GM23338 (cell line): ENCODE data around the gene USP49. TPM values are rescaled to one million over a fixed set of nuclear protein-coding genes. Genes with fewer than 3 reads are reported as not detected.

ENCODE experiments used
- ATAC-seq: fragments of 200-7000 bp; cut with Tn5 transposase; 3 replicates; pipeline ENCODE4 v1.9.1; 2020
- DNase-seq: peaks from one replicate; pipeline ENCODE4 v3.0.0-alpha.2; 2015; ENCODE audit warnings: low spot score
- H2AFZ ChIP-seq: fragments of 200-600 bp; sonication (generic); 2 replicates; pipeline ENCODE4 v1.8.0; 2016; ENCODE audit warnings: antibody characterized with exemption, mild to moderate bottlenecking, moderate library complexity
- H3F3A ChIP-seq: fragments of 200-600 bp; sonication (generic); replicated peaks from 2 replicates; pipeline ENCODE4 v1.8.0; 2017; ENCODE audit warnings: antibody characterized with exemption, mixed run types, low read depth
- H3K27ac ChIP-seq: fragments of 200-600 bp; sonication (generic); 2 replicates; pipeline ENCODE4 v1.6.1; 2016; ENCODE audit warnings: low read depth
- H3K27me3 ChIP-seq: fragments of 200-600 bp; sonication (generic); 2 replicates; pipeline ENCODE4 v1.8.0; 2016; ENCODE audit warnings: mild to moderate bottlenecking, mixed run types, moderate library complexity; ENCODE audit not compliant: insufficient read depth
- H3K36me3 ChIP-seq: fragments of 200-600 bp; sonication (generic); 2 replicates; pipeline ENCODE4 v1.8.0; 2016; ENCODE audit warnings: mild to moderate bottlenecking; ENCODE audit not compliant: insufficient read depth
- H3K4me1 ChIP-seq: fragments of 200-600 bp; sonication (generic); 2 replicates; pipeline ENCODE4 v1.8.0; 2016; ENCODE audit warnings: mild to moderate bottlenecking, moderate library complexity; ENCODE audit not compliant: insufficient read depth
- H3K4me2 ChIP-seq: fragments of 200-600 bp; sonication (generic); 2 replicates; pipeline ENCODE4 v1.7.1; 2017; ENCODE audit warnings: mixed run types
- H3K4me3 ChIP-seq: fragments of 200-600 bp; sonication (generic); 2 replicates; pipeline ENCODE4 v1.6.1; 2016; ENCODE audit warnings: mixed run types
- H3K79me2 ChIP-seq: fragments of 200-600 bp; sonication (generic); replicated peaks from 2 replicates; pipeline ENCODE4 v1.8.0; 2017; ENCODE audit warnings: mild to moderate bottlenecking; ENCODE audit not compliant: insufficient read depth
- H3K9me2 ChIP-seq: fragments of 200-600 bp; sonication (generic); 2 replicates; pipeline ENCODE4 v1.8.0; 2017; ENCODE audit not compliant: insufficient read depth
- H4K20me1 ChIP-seq: fragments of 200-600 bp; sonication (generic); replicated peaks from 2 replicates; pipeline ENCODE4 v1.8.0; 2017; ENCODE audit warnings: mild to moderate bottlenecking; ENCODE audit not compliant: insufficient read depth
- H3K27ac Mint-ChIP-seq: 2 replicates; pipeline ENCODE4 v1.8.0; 2020; ENCODE audit warnings: inconsistent platforms, mild to moderate bottlenecking, moderate library complexity, mixed read lengths
- H3K27me3 Mint-ChIP-seq: 3 replicates; pipeline ENCODE4 v1.8.0; 2022; ENCODE audit warnings: low read depth, mild to moderate bottlenecking, moderate library complexity, mixed read lengths, inconsistent platforms; ENCODE audit not compliant: insufficient read depth, poor library complexity
- H3K36me3 Mint-ChIP-seq: 3 replicates; pipeline ENCODE4 v1.8.0; 2021; ENCODE audit warnings: low read depth, mild to moderate bottlenecking, inconsistent platforms, moderate library complexity, mixed read lengths
- H3K4me1 Mint-ChIP-seq: 3 replicates; pipeline ENCODE4 v1.8.0; 2020; ENCODE audit warnings: mild to moderate bottlenecking, inconsistent platforms, mixed read lengths
- H3K4me3 Mint-ChIP-seq: 3 replicates; pipeline ENCODE4 v1.8.0; 2021; ENCODE audit warnings: moderate library complexity, mild to moderate bottlenecking, inconsistent platforms, mixed read lengths
- H3K9me3 Mint-ChIP-seq: 3 replicates; pipeline ENCODE4 v1.8.0; 2020; ENCODE audit warnings: moderate library complexity, mild to moderate bottlenecking, inconsistent platforms, mixed read lengths
- CREB1 ChIP-seq: fragments of 250-450 bp; sonication (Bioruptor Pico); IDR thresholded peaks from 2 replicates; pipeline ENCODE4 v1.5.0; 2020; ENCODE audit warnings: low read depth, mild to moderate bottlenecking, moderate library complexity
- EZH2 ChIP-seq: fragments of 200-600 bp; sonication (generic); IDR thresholded peaks from one replicate; pipeline ENCODE4 v1.8.0; 2017; ENCODE audit warnings: antibody characterized with exemption, mild to moderate bottlenecking, low read depth; ENCODE audit not compliant: unreplicated experiment
- EZH2phosphoT487 ChIP-seq: fragments of 200-600 bp; sonication (generic); IDR thresholded peaks from one replicate; pipeline ENCODE4 v1.8.1; 2018; ENCODE audit warnings: antibody characterized with exemption; ENCODE audit not compliant: unreplicated experiment
- JUNB ChIP-seq: IDR thresholded peaks from one replicate; pipeline ENCODE4 v1.6.1; 2016; ENCODE audit warnings: antibody characterized with exemption; ENCODE audit not compliant: unreplicated experiment
- NANOG ChIP-seq: IDR thresholded peaks from 2 replicates; pipeline ENCODE4 v1.6.1; 2016; ENCODE audit warnings: antibody characterized with exemption, borderline replicate concordance
- POLR2AphosphoS5 ChIP-seq: IDR thresholded peaks from 2 replicates; pipeline ENCODE4 v1.6.1; 2016; ENCODE audit warnings: antibody characterized with exemption, low read depth
- STAT1 ChIP-seq: IDR thresholded peaks from one replicate; pipeline ENCODE4 v1.6.1; 2016; ENCODE audit warnings: antibody characterized with exemption; ENCODE audit not compliant: unreplicated experiment
- ZNF331 ChIP-seq: fragments of 250-450 bp; sonication (Bioruptor Pico); IDR thresholded peaks from 2 replicates; pipeline ENCODE4 v1.5.0; 2020; ENCODE audit warnings: low read depth, mild to moderate bottlenecking, moderate library complexity
- polyA plus RNA-seq: library from polyadenylated mRNA; unstranded; fragments of >200 nt; fragmentation: Nextera tagmentation; extraction: Ambion mirVana; gene quantifications from 2 replicates; pipeline ENCODE4 v1.2.1, GENCODE V29; 2016
- total RNA-seq: library from RNA; depleted of rRNA; stranded (reverse); fragments of >200 nt; shearing (Covaris generic); gene quantifications from 2 replicates; pipeline ENCODE4 v1.2.3, GENCODE V29; 2014
- TF ChIP-seq, protein P1 (sequence below): fragments of 250-450 bp; sonication (Bioruptor Pico); IDR thresholded peaks from 2 replicates; pipeline ENCODE4 v1.5.0; 2020; ENCODE audit warnings: mild to moderate bottlenecking, moderate library complexity
- TF ChIP-seq, protein P2 (sequence below): IDR thresholded peaks from 2 replicates; pipeline ENCODE4 v1.6.1; 2016; ENCODE audit warnings: antibody characterized with exemption
- TF ChIP-seq, protein P3 (sequence below): IDR thresholded peaks from one replicate; pipeline ENCODE4 v1.6.1; 2018; ENCODE audit warnings: antibody characterized with exemption; ENCODE audit not compliant: unreplicated experiment

The USP49 gene
- total and polyA plus RNA-seq, 2 experiments from 2014 or later, result 5.9 to 21.5 TPM

DNA sequence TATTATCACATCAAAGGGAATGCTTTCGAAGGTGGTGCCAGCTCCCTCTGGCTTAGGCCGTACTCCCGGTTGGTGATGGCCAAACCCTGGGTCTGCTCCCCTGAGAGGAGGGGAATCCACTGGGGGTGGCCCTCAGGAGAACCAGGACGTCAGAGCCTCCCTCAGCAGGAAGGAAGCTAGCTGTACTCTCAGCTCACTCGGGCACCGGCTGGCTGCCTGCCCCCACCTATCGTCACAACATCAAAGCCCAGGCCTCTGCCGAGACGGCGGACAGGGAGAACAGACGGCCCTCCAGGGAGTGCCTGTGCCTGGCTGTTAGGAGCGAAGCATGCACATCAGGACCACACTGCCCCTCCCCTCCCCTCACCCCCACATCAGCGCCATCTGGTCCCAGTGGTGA is 138.8 kb downstream of the USP49 start (continued):
- TF ChIP-seq, protein P1, sequence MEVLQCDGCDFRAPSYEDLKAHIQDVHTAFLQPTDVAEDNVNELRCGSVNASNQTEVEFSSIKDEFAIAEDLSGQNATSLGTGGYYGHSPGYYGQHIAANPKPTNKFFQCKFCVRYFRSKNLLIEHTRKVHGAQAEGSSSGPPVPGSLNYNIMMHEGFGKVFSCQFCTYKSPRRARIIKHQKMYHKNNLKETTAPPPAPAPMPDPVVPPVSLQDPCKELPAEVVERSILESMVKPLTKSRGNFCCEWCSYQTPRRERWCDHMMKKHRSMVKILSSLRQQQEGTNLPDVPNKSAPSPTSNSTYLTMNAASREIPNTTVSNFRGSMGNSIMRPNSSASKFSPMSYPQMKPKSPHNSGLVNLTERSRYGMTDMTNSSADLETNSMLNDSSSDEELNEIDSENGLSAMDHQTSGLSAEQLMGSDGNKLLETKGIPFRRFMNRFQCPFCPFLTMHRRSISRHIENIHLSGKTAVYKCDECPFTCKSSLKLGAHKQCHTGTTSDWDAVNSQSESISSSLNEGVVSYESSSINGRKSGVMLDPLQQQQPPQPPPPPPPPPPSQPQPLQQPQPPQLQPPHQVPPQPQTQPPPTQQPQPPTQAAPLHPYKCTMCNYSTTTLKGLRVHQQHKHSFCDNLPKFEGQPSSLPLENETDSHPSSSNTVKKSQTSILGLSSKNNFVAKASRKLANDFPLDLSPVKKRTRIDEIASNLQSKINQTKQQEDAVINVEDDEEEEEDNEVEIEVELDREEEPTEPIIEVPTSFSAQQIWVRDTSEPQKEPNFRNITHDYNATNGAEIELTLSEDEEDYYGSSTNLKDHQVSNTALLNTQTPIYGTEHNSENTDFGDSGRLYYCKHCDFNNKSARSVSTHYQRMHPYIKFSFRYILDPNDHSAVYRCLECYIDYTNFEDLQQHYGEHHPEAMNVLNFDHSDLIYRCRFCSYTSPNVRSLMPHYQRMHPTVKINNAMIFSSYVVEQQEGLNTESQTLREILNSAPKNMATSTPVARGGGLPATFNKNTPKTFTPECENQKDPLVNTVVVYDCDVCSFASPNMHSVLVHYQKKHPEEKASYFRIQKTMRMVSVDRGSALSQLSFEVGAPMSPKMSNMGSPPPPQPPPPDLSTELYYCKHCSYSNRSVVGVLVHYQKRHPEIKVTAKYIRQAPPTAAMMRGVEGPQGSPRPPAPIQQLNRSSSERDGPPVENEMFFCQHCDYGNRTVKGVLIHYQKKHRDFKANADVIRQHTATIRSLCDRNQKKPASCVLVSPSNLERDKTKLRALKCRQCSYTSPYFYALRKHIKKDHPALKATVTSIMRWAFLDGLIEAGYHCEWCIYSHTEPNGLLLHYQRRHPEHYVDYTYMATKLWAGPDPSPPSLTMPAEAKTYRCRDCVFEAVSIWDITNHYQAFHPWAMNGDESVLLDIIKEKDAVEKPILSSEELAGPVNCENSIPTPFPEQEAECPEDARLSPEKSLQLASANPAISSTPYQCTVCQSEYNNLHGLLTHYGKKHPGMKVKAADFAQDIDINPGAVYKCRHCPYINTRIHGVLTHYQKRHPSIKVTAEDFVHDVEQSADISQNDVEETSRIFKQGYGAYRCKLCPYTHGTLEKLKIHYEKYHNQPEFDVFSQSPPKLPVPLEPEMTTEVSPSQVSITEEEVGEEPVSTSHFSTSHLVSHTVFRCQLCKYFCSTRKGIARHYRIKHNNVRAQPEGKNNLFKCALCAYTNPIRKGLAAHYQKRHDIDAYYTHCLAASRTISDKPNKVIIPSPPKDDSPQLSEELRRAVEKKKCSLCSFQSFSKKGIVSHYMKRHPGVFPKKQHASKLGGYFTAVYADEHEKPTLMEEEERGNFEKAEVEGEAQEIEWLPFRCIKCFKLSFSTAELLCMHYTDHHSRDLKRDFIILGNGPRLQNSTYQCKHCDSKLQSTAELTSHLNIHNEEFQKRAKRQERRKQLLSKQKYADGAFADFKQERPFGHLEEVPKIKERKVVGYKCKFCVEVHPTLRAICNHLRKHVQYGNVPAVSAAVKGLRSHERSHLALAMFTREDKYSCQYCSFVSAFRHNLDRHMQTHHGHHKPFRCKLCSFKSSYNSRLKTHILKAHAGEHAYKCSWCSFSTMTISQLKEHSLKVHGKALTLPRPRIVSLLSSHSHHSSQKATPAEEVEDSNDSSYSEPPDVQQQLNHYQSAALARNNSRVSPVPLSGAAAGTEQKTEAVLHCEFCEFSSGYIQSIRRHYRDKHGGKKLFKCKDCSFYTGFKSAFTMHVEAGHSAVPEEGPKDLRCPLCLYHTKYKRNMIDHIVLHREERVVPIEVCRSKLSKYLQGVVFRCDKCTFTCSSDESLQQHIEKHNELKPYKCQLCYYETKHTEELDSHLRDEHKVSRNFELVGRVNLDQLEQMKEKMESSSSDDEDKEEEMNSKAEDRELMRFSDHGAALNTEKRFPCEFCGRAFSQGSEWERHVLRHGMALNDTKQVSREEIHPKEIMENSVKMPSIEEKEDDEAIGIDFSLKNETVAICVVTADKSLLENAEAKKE (CRISPR knock-in tag), result no peak
- TF ChIP-seq CREB1 (CRISPR knock-in tag), result no peak

DNA sequence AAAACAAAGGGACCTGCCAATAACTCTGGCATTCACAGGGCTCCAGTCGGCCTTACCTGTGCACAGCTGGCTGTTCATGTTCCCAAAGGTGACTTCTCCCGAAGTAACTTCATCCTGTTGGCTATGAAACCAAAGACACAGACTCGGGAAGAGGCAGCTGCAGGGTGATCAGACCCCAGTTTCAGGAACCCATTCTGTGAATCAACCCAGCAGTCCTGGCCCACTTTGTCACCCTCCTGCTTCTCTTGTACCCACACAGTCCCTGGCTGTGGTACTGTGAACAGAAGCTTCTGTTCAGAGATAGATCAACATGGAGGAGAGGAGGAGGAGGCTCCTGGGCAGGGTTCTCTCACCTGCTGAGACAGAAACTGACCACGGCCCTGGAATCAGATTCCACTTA is 139.3 kb downstream of the USP49 start:
- Histone ChIP-seq H3F3A (no peaks in the 10 kb centered on the region), H3K79me2 (no peaks in the 10 kb centered on the region), H3K36me3 (no peaks in the 10 kb centered on the region), H3K4me3 (no peak overlapping the region), H3K27ac (no peak overlapping the region), H3K27me3 (no peaks in the 10 kb centered on the region), H4K20me1 (no peaks in the 10 kb centered on the region), H3K9me2 (no peaks in the 10 kb centered on the region), H3K4me1 (no peaks in the 10 kb centered on the region), H3K4me2 (no peak overlapping the region), H2AFZ (0 out of 2 replicates have a peak overlapping the region, but pooled peaks have one; percentile 3)
- ATAC-seq (no peak), DNase-seq (no peak)
- H3K27ac Mint-ChIP-seq, result no peak overlapping the region
- H3K27me3 Mint-ChIP-seq, result peaks cover 15% of the 10 kb centered on the region
- H3K36me3 Mint-ChIP-seq, result no peaks in the 10 kb centered on the region
- H3K9me3 Mint-ChIP-seq, result no peaks in the 10 kb centered on the region
- H3K4me1 Mint-ChIP-seq, result peaks cover 7% of the 10 kb centered on the region
- H3K4me3 Mint-ChIP-seq, result no peak overlapping the region
- TF ChIP-seq, protein P2, sequence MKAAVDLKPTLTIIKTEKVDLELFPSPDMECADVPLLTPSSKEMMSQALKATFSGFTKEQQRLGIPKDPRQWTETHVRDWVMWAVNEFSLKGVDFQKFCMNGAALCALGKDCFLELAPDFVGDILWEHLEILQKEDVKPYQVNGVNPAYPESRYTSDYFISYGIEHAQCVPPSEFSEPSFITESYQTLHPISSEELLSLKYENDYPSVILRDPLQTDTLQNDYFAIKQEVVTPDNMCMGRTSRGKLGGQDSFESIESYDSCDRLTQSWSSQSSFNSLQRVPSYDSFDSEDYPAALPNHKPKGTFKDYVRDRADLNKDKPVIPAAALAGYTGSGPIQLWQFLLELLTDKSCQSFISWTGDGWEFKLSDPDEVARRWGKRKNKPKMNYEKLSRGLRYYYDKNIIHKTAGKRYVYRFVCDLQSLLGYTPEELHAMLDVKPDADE, result no peak
- TF ChIP-seq JUNB, result no peak
- TF ChIP-seq ZNF331, result no peak
- no peak for TF ChIP-seq POLR2AphosphoS5
- TF ChIP-seq, protein P3, sequence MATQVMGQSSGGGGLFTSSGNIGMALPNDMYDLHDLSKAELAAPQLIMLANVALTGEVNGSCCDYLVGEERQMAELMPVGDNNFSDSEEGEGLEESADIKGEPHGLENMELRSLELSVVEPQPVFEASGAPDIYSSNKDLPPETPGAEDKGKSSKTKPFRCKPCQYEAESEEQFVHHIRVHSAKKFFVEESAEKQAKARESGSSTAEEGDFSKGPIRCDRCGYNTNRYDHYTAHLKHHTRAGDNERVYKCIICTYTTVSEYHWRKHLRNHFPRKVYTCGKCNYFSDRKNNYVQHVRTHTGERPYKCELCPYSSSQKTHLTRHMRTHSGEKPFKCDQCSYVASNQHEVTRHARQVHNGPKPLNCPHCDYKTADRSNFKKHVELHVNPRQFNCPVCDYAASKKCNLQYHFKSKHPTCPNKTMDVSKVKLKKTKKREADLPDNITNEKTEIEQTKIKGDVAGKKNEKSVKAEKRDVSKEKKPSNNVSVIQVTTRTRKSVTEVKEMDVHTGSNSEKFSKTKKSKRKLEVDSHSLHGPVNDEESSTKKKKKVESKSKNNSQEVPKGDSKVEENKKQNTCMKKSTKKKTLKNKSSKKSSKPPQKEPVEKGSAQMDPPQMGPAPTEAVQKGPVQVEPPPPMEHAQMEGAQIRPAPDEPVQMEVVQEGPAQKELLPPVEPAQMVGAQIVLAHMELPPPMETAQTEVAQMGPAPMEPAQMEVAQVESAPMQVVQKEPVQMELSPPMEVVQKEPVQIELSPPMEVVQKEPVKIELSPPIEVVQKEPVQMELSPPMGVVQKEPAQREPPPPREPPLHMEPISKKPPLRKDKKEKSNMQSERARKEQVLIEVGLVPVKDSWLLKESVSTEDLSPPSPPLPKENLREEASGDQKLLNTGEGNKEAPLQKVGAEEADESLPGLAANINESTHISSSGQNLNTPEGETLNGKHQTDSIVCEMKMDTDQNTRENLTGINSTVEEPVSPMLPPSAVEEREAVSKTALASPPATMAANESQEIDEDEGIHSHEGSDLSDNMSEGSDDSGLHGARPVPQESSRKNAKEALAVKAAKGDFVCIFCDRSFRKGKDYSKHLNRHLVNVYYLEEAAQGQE, result no peak
- no peak for TF ChIP-seq NANOG
- no peak for TF ChIP-seq EZH2
- TF ChIP-seq STAT1, result no peak
- no peak for TF ChIP-seq EZH2phosphoT487
- no peak for TF ChIP-seq CREB1 (CRISPR knock-in tag)
